ENCODE data around the gene MUC5AC. TPM values are rescaled to one million over a fixed set of nuclear protein-coding genes. Genes with fewer than 3 reads are reported as not detected.

The MUC5AC gene
- total RNA-seq, 1 experiment from 2014 or later = not detected

DNA sequence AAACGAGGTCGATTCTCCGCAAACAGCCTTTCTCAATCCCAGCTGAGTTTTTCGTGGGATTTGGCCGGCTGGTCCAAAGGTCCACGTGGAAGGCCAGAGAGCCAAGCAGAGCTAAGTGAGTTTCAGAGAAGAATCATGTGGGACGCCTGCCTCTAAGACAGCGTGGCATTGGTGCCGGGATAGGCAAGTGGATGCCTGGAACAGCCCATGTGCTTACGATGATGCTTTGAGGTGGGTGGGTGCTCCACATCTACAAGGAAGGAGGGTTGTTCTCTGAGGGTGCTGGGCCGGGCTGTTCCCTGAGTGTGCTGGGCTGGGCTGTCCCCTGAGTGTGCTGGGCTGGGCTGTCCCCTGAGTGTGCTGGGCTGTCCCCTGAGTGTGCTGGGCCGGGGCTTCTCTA is 41.6 kb upstream of the MUC5AC start:
- H3K27me3 ChIP-seq (replicated peaks; ENCODE audit: insufficient read depth, low read depth, low read length, poor library complexity) = peaks cover 4% of the 10 kb centered on the region
- TF ChIP-seq EZH2 (IDR thresholded peaks at IDR 0.05; ENCODE audit: borderline replicate concordance, low read depth, low read length, poor library complexity, severe bottlenecking) = no peak
- TF ChIP-seq, protein P1, sequence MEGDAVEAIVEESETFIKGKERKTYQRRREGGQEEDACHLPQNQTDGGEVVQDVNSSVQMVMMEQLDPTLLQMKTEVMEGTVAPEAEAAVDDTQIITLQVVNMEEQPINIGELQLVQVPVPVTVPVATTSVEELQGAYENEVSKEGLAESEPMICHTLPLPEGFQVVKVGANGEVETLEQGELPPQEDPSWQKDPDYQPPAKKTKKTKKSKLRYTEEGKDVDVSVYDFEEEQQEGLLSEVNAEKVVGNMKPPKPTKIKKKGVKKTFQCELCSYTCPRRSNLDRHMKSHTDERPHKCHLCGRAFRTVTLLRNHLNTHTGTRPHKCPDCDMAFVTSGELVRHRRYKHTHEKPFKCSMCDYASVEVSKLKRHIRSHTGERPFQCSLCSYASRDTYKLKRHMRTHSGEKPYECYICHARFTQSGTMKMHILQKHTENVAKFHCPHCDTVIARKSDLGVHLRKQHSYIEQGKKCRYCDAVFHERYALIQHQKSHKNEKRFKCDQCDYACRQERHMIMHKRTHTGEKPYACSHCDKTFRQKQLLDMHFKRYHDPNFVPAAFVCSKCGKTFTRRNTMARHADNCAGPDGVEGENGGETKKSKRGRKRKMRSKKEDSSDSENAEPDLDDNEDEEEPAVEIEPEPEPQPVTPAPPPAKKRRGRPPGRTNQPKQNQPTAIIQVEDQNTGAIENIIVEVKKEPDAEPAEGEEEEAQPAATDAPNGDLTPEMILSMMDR (conservative IDR thresholded peaks at IDR 0.05; ENCODE audit: low read depth, low read length) = no peak
- no peak overlapping the region for H3K4me3 ChIP-seq (ENCODE audit: low read depth, low read length, poor library complexity, severe bottlenecking)
- no TSS peak for BruUV-seq (replicated peaks)
- H3K9me3 ChIP-seq (ENCODE audit: low read depth, low read length, poor library complexity, severe bottlenecking) = no peaks in the 10 kb centered on the region
- ChIA-PET POLR2A (ENCODE audit: low non-redundant PET) (no interaction called here), CTCF (no interaction called here)
- H3K27ac ChIP-seq (ENCODE audit: low read depth, low read length, poor library complexity, severe bottlenecking) = no peak overlapping the region
- intact Hi-C loops (cut with micrococcal nuclease; ENCODE audit: unreplicated experiment) = no loop called here
- no peak for DNase-seq (ENCODE audit: low spot score)
- no peaks in the 10 kb centered on the region for H3K36me3 ChIP-seq (ENCODE audit: insufficient read depth, low read length, poor library complexity, severe bottlenecking)
- no peaks in the 10 kb centered on the region for H3K4me1 ChIP-seq (ENCODE audit: insufficient read depth, low read length, poor library complexity, severe bottlenecking)

DNA sequence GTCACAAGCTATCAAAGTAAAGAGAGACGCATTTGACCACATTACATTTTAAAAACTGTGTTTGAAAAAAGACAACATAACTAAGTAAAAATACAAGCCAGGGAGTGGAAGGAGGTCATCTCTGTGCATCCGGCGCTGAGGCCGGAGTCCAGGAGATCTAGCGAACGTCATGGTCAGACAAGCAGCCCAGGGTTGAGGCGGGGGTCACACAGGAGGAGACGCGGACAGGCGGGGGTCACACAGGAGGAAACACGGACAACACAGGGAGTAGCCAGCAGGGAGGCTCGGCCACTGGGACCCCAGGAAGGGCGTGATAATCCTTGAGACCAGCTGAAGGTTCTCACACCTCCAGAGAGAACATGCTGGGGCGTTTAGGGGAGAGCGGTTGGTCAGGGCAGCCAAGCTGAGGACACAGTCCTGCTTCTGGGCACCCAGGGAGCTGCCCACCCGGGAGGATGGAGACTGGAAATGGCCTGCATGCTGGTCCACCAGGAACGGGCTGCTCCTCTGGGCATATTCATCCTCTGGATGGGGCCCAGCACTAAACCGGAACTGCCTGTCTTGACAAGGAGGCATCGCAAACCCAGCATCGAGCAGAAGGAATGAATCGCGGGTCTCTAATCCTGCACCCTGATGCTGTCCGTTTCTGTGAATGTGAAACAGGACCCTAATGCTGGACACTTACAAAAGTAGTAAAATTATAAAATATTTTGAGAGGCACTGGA is 40.9 kb upstream of the MUC5AC start:
- BruUV-seq (replicated peaks) = no TSS peak
- POLR2A ChIA-PET (ENCODE audit: low non-redundant PET) = no interaction called here

DNA sequence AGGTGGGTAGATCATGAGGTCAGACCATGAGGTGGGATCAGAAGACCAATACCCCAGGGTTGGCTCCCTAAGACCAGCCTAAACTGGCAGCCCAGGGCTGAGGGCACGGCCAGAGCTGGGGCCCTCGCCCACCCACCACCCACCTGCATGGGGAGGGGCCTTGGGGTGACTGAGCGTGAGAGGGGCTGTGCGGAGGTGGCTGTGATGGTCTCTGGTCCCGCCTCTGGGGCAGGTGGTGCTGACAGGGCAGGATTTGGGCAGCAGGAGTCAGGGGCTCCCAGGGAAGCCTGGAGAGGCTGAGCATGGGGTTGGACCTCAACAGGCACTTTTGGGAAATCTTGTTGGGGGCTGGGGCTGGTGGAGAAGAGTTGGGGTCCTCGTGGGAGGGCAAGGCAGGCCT is 39.8 kb upstream of the MUC5AC start:
- H3K4me3 ChIP-seq (ENCODE audit: low read depth, low read length, poor library complexity, severe bottlenecking) = no peak overlapping the region
- H3K36me3 ChIP-seq (ENCODE audit: insufficient read depth, low read length, poor library complexity, severe bottlenecking) = no peaks in the 10 kb centered on the region
- H3K4me1 ChIP-seq (ENCODE audit: insufficient read depth, low read length, poor library complexity, severe bottlenecking) = no peaks in the 10 kb centered on the region
- intact Hi-C loops (cut with micrococcal nuclease; ENCODE audit: unreplicated experiment) = no loop called here
- TF ChIP-seq, protein P1 (conservative IDR thresholded peaks at IDR 0.05; ENCODE audit: low read depth, low read length) = no peak
- TF ChIP-seq EZH2 (IDR thresholded peaks at IDR 0.05; ENCODE audit: borderline replicate concordance, low read depth, low read length, poor library complexity, severe bottlenecking) = no peak
- no TSS peak for BruUV-seq (replicated peaks)
- DNase-seq (ENCODE audit: low spot score) = no peak
- H3K9me3 ChIP-seq (ENCODE audit: low read depth, low read length, poor library complexity, severe bottlenecking) = no peaks in the 10 kb centered on the region
- no peak overlapping the region for H3K27ac ChIP-seq (ENCODE audit: low read depth, low read length, poor library complexity, severe bottlenecking)
- ChIA-PET CTCF (no interaction called here), POLR2A (ENCODE audit: low non-redundant PET) (no interaction called here)
- H3K27me3 ChIP-seq (replicated peaks; ENCODE audit: insufficient read depth, low read depth, low read length, poor library complexity) = peaks cover 9% of the 10 kb centered on the region

More for the DNA sequence above, 40.9 kb upstream of the MUC5AC start:
- no peaks in the 10 kb centered on the region for H3K4me1 ChIP-seq (ENCODE audit: insufficient read depth, low read length, poor library complexity, severe bottlenecking)
- no peak for TF ChIP-seq EZH2 (IDR thresholded peaks at IDR 0.05; ENCODE audit: borderline replicate concordance, low read depth, low read length, poor library complexity, severe bottlenecking)
- TF ChIP-seq, protein P1 (conservative IDR thresholded peaks at IDR 0.05; ENCODE audit: low read depth, low read length) = no peak
- H3K4me3 ChIP-seq (ENCODE audit: low read depth, low read length, poor library complexity, severe bottlenecking) = no peak overlapping the region
- intact Hi-C loops (cut with micrococcal nuclease; ENCODE audit: unreplicated experiment) = no loop called here
- no peaks in the 10 kb centered on the region for H3K36me3 ChIP-seq (ENCODE audit: insufficient read depth, low read length, poor library complexity, severe bottlenecking)
- no peak for DNase-seq (ENCODE audit: low spot score)
- H3K27ac ChIP-seq (ENCODE audit: low read depth, low read length, poor library complexity, severe bottlenecking) = no peak overlapping the region
- H3K9me3 ChIP-seq (ENCODE audit: low read depth, low read length, poor library complexity, severe bottlenecking) = no peaks in the 10 kb centered on the region
- H3K27me3 ChIP-seq (replicated peaks; ENCODE audit: insufficient read depth, low read depth, low read length, poor library complexity) = peaks cover 4% of the 10 kb centered on the region
- CTCF ChIA-PET = no interaction called here
